IMR-90 (cell line): ENCODE data around the gene RABGEF1. TPM values are rescaled to one million over a fixed set of nuclear protein-coding genes. Genes with fewer than 3 reads are reported as not detected.
A peak's percentile ranks its signal among the peaks of the same experiment; 100 is the strongest.

Source experiments
- ATAC-seq: fragments of 200-7000 bp; cut with Tn5 transposase; 2 replicates; pipeline ENCODE4 v1.9.1; 2020; ENCODE audit warnings: low read depth, mild to moderate bottlenecking, moderate library complexity
- BruUV-seq: library from RNA; stranded (reverse); fragments of 400-500 nt; replicated peaks from 2 replicates; lab custom pipeline; 2021; lab: Mats Ljungman, UMichigan
- CTCF ChIA-PET: fragments of 300-600 bp; formaldehyde crosslinking; extraction: SDS; loops from one replicate; lab custom pipeline; 2021; ENCODE audit warnings: antibody characterized with exemption; lab: Yijun Ruan, JAX
- POLR2A ChIA-PET: fragments of 300-600 bp; sonication (Branson Sonifier 250); formaldehyde crosslinking; loops from one replicate; lab custom pipeline; 2022; ENCODE audit warnings: antibody characterized with exemption; ENCODE audit not compliant: unreplicated experiment; lab: Charles Lee
- DNase-seq: peaks from one replicate; pipeline ENCODE4 v3.0.0; 2013
- H2AFZ ChIP-seq: replicated peaks from 2 replicates; pipeline ENCODE3; 2013; ENCODE audit warnings: low read length, mild to moderate bottlenecking; ENCODE audit not compliant: poor library complexity
- H2AK5ac ChIP-seq: 2 replicates; pipeline ENCODE4 v1.6.1; 2013; ENCODE audit warnings: low read depth, low read length, inconsistent platforms
- H2AK9ac ChIP-seq: replicated peaks from 2 replicates; pipeline ENCODE3; 2013; ENCODE audit warnings: mild to moderate bottlenecking, low read depth, low read length, moderate library complexity; ENCODE audit not compliant: poor library complexity
- H2BK120ac ChIP-seq: 2 replicates; pipeline ENCODE4 v1.6.1; 2013; ENCODE audit warnings: low read depth, low read length, inconsistent platforms
- H2BK15ac ChIP-seq: 3 replicates; pipeline ENCODE4 v1.6.1; 2013; ENCODE audit warnings: low read depth, low read length, inconsistent platforms
- H2BK20ac ChIP-seq: 2 replicates; pipeline ENCODE4 v1.6.1; 2013; ENCODE audit warnings: low read depth, mild to moderate bottlenecking, inconsistent platforms, low read length, moderate library complexity
- H2BK5ac ChIP-seq: 2 replicates; pipeline ENCODE4 v1.6.1; 2013; ENCODE audit warnings: mild to moderate bottlenecking, low read depth, low read length, inconsistent platforms; ENCODE audit not compliant: poor library complexity, severe bottlenecking
- H3K14ac ChIP-seq: replicated peaks from 2 replicates; pipeline ENCODE4 v1.6.1; 2013; ENCODE audit warnings: low read depth, low read length, inconsistent platforms
- H3K18ac ChIP-seq: 2 replicates; pipeline ENCODE4 v1.6.1; 2013; ENCODE audit warnings: low read depth, low read length, control low read depth
- H3K23ac ChIP-seq: 2 replicates; pipeline ENCODE4 v1.6.1; 2013; ENCODE audit warnings: low read depth, low read length, inconsistent platforms
- H3K27ac ChIP-seq: 2 replicates; pipeline ENCODE4 v1.5.1; 2013; ENCODE audit warnings: mild to moderate bottlenecking, control low read depth, low read length; ENCODE audit not compliant: insufficient read depth
- H3K27me3 ChIP-seq: 2 replicates; pipeline ENCODE4 v1.6.1; 2013; ENCODE audit warnings: low read length; ENCODE audit not compliant: control insufficient read depth, insufficient read depth
- H3K36me3 ChIP-seq: 2 replicates; pipeline ENCODE4 v1.6.1; 2013; ENCODE audit warnings: low read length, mixed read lengths; ENCODE audit not compliant: control insufficient read depth, insufficient read depth
- H3K4ac ChIP-seq: 2 replicates; pipeline ENCODE4 v1.6.1; 2013; ENCODE audit warnings: low read depth, low read length, inconsistent platforms
- H3K4me1 ChIP-seq: 2 replicates; pipeline ENCODE4 v1.6.1; 2013; ENCODE audit warnings: low read length, mixed read lengths; ENCODE audit not compliant: control insufficient read depth, insufficient read depth
- H3K4me2 ChIP-seq: 2 replicates; pipeline ENCODE4 v1.6.1; 2013; ENCODE audit warnings: low read depth, mild to moderate bottlenecking, control low read depth, low read length, moderate library complexity
- H3K4me3 ChIP-seq: 2 replicates; pipeline ENCODE4 v1.5.1; 2013; ENCODE audit warnings: low read depth, mild to moderate bottlenecking, control low read depth, low read length, moderate library complexity; ENCODE audit not compliant: insufficient read depth
- H3K56ac ChIP-seq: 2 replicates; pipeline ENCODE4 v1.6.1; 2013; ENCODE audit warnings: low read length, inconsistent platforms; ENCODE audit not compliant: insufficient read depth; ENCODE audit errors: extremely low read depth
- H3K79me1 ChIP-seq, 2 experiments: 2 replicates each; pipeline ENCODE4 v1.6.1; 2013; ENCODE audit warnings: low read length in 2 of 2, inconsistent platforms in 1 of 2, low read depth in 1 of 2
- H3K9ac ChIP-seq: 2 replicates; pipeline ENCODE4 v1.6.1; 2013; ENCODE audit warnings: low read depth, low read length, control low read depth
- H3K9me1 ChIP-seq: 2 replicates; pipeline ENCODE4 v1.6.1; 2013; ENCODE audit warnings: low read length, inconsistent platforms; ENCODE audit not compliant: insufficient read depth
- H3K9me3 ChIP-seq: 2 replicates; pipeline ENCODE4 v1.6.1; 2013; ENCODE audit warnings: low read length; ENCODE audit not compliant: control insufficient read depth, insufficient read depth
- H4K20me1 ChIP-seq: 2 replicates; pipeline ENCODE4 v1.6.1; 2013; ENCODE audit warnings: low read length, inconsistent platforms; ENCODE audit not compliant: insufficient read depth
- H4K5ac ChIP-seq: 2 replicates; pipeline ENCODE4 v1.6.1; 2013; ENCODE audit warnings: mild to moderate bottlenecking, low read depth, low read length, control low read depth
- H4K8ac ChIP-seq, 2 experiments: 2 replicates each; pipeline ENCODE4 v1.6.1; 2013; ENCODE audit warnings: low read depth in 2 of 2, low read length in 2 of 2, control low read depth in 1 of 2, inconsistent platforms in 1 of 2
- H4K91ac ChIP-seq: 2 replicates; pipeline ENCODE4 v1.6.1; 2013; ENCODE audit warnings: low read depth, low read length, inconsistent platforms; ENCODE audit not compliant: insufficient read depth
- BHLHE40 ChIP-seq: fragments of 150-350 bp; IDR thresholded peaks from 2 replicates; pipeline ENCODE4 v1.6.1; 2016; ENCODE audit warnings: mild to moderate bottlenecking, low read depth, low read length
- CEBPB ChIP-seq: IDR thresholded peaks from 2 replicates; pipeline ENCODE4 v1.6.1; 2012; ENCODE audit warnings: low read depth, low read length, improper control_type of control experiment
- CHD1 ChIP-seq: IDR thresholded peaks from 2 replicates; pipeline ENCODE4 v1.6.1; 2012; ENCODE audit warnings: low read depth, low read length, improper control_type of control experiment
- FOS ChIP-seq: fragments of 150-350 bp; IDR thresholded peaks from 2 replicates; pipeline ENCODE4 v1.6.1; 2016; ENCODE audit warnings: low read depth, low read length
- RFX5 ChIP-seq: IDR thresholded peaks from 2 replicates; pipeline ENCODE4 v1.8.0; 2012; ENCODE audit warnings: low read depth, mild to moderate bottlenecking, low read length, moderate library complexity
- SMC3 ChIP-seq: fragments of 150-350 bp; IDR thresholded peaks from 2 replicates; pipeline ENCODE4 v1.6.1; 2016; ENCODE audit warnings: low read depth, mild to moderate bottlenecking, antibody characterized with exemption, low read length, moderate library complexity
- WGBS, 2 experiments: methylation state at CpG; one replicate each; pipeline versions ENCODE4 v1.1.5 to v1.1.7; 2013; ENCODE audit warnings: missing lambda C conversion rate in 2 of 2; ENCODE audit not compliant: insufficient read length in 1 of 2; ENCODE audit errors: extremely low coverage in 2 of 2; 5-methylcytosine and 5-hydroxymethylcytosine counted together
- dilution Hi-C: fragments of 300-500 bp; cut with HindIII; formaldehyde crosslinking; loops from one replicate; pipeline ENCODE4 v1.14.3; 2018; ENCODE audit warnings: low sequenced_read_pairs; ENCODE audit not compliant: unreplicated experiment
- in situ Hi-C: fragments of 300-500 bp; cut with MboI; formaldehyde crosslinking; loops from 3 replicates; pipeline ENCODE4 v1.14.3; 2019; ENCODE audit warnings: low sequenced_read_pairs, inconsistent platforms, mixed read lengths
- intact Hi-C: fragments of 100-400 bp; cut with micrococcal nuclease; formaldehyde crosslinking; loops from 2 replicates; pipeline ENCODE4 v1.10.0; 2022
- polyA plus RNA-seq, 3 experiments: library from polyadenylated mRNA; depleted of rRNA; stranded (reverse); fragments of >200 nt; gene quantifications; 2 replicates each; pipeline ENCODE4 v1.2.3, GENCODE V29; 2012; ENCODE audit warnings: low replicate concordance in 1 of 3
- total RNA-seq: library from RNA; depleted of rRNA; stranded (reverse); fragments of >200 nt; gene quantifications from 2 replicates; pipeline ENCODE4 v1.2.3, GENCODE V29; 2012
- TF ChIP-seq, protein P1 (sequence below): conservative IDR thresholded peaks from 2 replicates; pipeline ENCODE4 v1.5.1; 2012; ENCODE audit warnings: mild to moderate bottlenecking, low read depth, low read length, improper control_type of control experiment
- TF ChIP-seq, protein P2 (sequence below): fragments of 150-350 bp; IDR thresholded peaks from 2 replicates; pipeline ENCODE4 v1.6.1; 2017; ENCODE audit warnings: mild to moderate bottlenecking, antibody characterized with exemption, low read length, low read depth

Gene RABGEF1
- total and polyA plus RNA-seq, 2 of the 4 experiments (the other 2 are of a cell fraction), result 34.9 to 56.6 TPM

DNA sequence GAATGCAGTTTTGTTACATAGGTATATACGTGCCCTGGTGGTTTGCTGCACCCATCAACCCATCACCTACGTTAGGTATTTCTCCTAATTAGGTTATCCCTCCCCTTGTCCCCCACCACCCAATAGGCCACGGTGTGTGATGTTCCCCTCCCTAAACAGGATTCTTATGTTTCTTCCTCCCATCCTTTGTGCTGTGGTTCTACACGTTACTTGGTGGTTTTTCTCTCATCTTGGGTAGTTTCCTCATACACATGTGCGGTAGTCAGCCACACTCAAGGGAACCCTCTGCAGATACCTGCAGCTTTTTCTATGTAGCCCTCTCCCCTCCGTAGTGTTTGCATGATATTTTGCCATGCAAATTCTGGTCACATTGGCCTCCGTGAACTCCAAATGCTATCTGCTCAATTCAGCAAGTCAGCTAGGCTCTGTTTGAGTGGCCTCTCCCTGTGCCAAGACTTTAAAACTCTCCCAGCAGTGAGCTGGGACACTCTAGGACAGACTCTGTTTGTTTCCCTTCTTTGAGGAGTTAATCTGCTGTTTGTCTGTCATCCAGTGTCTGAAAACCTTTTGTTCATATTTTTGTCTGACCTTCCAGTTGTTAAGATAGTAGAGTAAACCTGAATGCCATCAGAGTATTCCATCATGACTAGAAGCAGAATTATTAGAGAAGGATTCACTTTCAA, 41.0 kb downstream of the RABGEF1 start:
- ChIA-PET POLR2A (no interaction called here), CTCF (no interaction called here)
- no peak overlapping the region; the same call in 1 of the 2 replicates for H3K14ac ChIP-seq
- peak overlapping the region; percentile 27; the same call in 1 of the 2 replicates for H2AK5ac ChIP-seq
- TF ChIP-seq SMC3 (no peak), FOS (no peak), CEBPB (no peak), CHD1 (no peak), BHLHE40 (no peak), RFX5 (no peak)
- TF ChIP-seq, protein P1, sequence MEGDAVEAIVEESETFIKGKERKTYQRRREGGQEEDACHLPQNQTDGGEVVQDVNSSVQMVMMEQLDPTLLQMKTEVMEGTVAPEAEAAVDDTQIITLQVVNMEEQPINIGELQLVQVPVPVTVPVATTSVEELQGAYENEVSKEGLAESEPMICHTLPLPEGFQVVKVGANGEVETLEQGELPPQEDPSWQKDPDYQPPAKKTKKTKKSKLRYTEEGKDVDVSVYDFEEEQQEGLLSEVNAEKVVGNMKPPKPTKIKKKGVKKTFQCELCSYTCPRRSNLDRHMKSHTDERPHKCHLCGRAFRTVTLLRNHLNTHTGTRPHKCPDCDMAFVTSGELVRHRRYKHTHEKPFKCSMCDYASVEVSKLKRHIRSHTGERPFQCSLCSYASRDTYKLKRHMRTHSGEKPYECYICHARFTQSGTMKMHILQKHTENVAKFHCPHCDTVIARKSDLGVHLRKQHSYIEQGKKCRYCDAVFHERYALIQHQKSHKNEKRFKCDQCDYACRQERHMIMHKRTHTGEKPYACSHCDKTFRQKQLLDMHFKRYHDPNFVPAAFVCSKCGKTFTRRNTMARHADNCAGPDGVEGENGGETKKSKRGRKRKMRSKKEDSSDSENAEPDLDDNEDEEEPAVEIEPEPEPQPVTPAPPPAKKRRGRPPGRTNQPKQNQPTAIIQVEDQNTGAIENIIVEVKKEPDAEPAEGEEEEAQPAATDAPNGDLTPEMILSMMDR, result no peak
- TF ChIP-seq, protein P2, sequence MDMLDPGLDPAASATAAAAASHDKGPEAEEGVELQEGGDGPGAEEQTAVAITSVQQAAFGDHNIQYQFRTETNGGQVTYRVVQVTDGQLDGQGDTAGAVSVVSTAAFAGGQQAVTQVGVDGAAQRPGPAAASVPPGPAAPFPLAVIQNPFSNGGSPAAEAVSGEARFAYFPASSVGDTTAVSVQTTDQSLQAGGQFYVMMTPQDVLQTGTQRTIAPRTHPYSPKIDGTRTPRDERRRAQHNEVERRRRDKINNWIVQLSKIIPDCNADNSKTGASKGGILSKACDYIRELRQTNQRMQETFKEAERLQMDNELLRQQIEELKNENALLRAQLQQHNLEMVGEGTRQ, result no peak
- no peak overlapping the region for H4K8ac ChIP-seq
- intact Hi-C loops, result no loop called here
- no peak for ATAC-seq
- peaks cover 16% of the 10 kb centered on the region for H3K4me1 ChIP-seq
- no peak overlapping the region for H4K91ac ChIP-seq
- H3K56ac ChIP-seq, result no peak overlapping the region
- H4K5ac ChIP-seq, result no peak overlapping the region; the same call in 1 of the 2 replicates
- no peak overlapping the region for H3K9ac ChIP-seq
- no peak overlapping the region for H3K23ac ChIP-seq
- H3K4me3 ChIP-seq, result no peak overlapping the region
- no peak overlapping the region for H2AK9ac ChIP-seq
- H2BK20ac ChIP-seq, result no peak overlapping the region
- no peaks in the 10 kb centered on the region for H3K27me3 ChIP-seq
- peaks cover 22% of the 10 kb centered on the region; the same call in 1 of the 2 replicates for H4K20me1 ChIP-seq
- H3K36me3 ChIP-seq, result peaks cover 14% of the 10 kb centered on the region
- DNase-seq, result no peak
- no peak overlapping the region; the same call in 1 of the 2 replicates for H3K18ac ChIP-seq
- H3K9me1 ChIP-seq, result peaks cover 12% of the 10 kb centered on the region
- H2BK5ac ChIP-seq, result no peak overlapping the region
- dilution Hi-C loops, result no loop called here
- no peaks in the 10 kb centered on the region for H3K9me3 ChIP-seq
- no peak overlapping the region; the same call in 1 of the 2 replicates for H3K4ac ChIP-seq
- no TSS peak for BruUV-seq
- WGBS, 2 experiments, result 93% methylated on average over 3 of the region's 7 CpGs; no CpG with 5 or more reads in 1 of the 2 experiments
- H3K4me2 ChIP-seq, result no peak overlapping the region
- H2BK15ac ChIP-seq, result no peak overlapping the region
- in situ Hi-C loops, result no loop called here
- H3K27ac ChIP-seq, result no peak overlapping the region
- peaks cover 15 to 46% of the 10 kb centered on the region in 2 experiments for H3K79me1 ChIP-seq
- H2AFZ ChIP-seq, result no peak overlapping the region
- H2BK120ac ChIP-seq, result no peak overlapping the region
